ENCODE data around the gene ATG7. TPM values are rescaled to one million over a fixed set of nuclear protein-coding genes. Genes with fewer than 3 reads are reported as not detected.

The ATG7 gene
- total RNA-seq, 4 donors from 2014 or later, result 31.3 to 67.7 (median 51.3) TPM

DNA sequence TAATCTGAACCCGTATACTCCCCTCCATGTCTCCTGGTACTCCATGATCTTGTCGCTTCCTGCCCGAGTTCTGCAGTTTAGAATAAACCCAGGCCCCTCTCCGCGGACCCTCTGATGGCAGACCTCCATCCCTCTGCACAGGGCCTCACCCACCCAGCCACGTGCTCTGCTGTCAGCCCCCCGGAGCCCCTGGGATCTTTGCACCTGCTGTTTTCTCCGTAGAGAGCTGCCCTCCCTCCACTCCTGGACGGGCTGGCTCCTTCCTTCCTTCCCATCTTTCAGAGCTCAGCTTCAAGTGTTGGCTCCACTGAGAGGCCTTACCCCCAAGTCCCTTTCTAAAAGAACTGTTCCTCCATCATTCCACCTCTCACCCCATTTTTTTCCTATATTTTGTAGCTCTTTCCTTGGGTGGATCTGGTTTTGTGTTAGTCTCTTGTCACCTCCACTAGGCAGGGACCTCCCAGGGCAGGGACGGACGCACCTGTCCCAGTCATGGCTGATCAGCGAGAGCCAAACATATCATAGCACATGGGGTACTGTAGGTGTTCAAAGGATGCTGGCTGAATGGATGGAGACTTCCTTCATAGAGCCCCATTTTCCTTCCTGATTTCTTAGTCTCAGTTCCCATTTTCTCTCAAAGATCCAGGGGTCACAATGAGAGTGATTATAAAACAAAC lies 264.9 kb downstream of the ATG7 start:
- no peak overlapping the region for H3K27ac ChIP-seq
- 86 to 89% methylated on average over 11 to 12 of the region's 12 CpGs for WGBS, 2 donors
- TF ChIP-seq POLR2A (IDR thresholded peaks at IDR 0.05), result no peak
- TF ChIP-seq, protein P1, sequence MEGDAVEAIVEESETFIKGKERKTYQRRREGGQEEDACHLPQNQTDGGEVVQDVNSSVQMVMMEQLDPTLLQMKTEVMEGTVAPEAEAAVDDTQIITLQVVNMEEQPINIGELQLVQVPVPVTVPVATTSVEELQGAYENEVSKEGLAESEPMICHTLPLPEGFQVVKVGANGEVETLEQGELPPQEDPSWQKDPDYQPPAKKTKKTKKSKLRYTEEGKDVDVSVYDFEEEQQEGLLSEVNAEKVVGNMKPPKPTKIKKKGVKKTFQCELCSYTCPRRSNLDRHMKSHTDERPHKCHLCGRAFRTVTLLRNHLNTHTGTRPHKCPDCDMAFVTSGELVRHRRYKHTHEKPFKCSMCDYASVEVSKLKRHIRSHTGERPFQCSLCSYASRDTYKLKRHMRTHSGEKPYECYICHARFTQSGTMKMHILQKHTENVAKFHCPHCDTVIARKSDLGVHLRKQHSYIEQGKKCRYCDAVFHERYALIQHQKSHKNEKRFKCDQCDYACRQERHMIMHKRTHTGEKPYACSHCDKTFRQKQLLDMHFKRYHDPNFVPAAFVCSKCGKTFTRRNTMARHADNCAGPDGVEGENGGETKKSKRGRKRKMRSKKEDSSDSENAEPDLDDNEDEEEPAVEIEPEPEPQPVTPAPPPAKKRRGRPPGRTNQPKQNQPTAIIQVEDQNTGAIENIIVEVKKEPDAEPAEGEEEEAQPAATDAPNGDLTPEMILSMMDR (IDR thresholded peaks at IDR 0.05), result no peak
- no peaks in the 10 kb centered on the region for H3K9me3 ChIP-seq
- H3K27me3 ChIP-seq, result no peaks in the 10 kb centered on the region
- H3K4me1 ChIP-seq, result peaks cover 7 to 39% (median 8%) of the 10 kb centered on the region in 3 donors
- no peak for DNase-seq
- no peaks in the 10 kb centered on the region for H3K36me3 ChIP-seq
- intact Hi-C loops (cut with DNase I), result no loop called here
- H3K4me3 ChIP-seq, result no peak overlapping the region

DNA sequence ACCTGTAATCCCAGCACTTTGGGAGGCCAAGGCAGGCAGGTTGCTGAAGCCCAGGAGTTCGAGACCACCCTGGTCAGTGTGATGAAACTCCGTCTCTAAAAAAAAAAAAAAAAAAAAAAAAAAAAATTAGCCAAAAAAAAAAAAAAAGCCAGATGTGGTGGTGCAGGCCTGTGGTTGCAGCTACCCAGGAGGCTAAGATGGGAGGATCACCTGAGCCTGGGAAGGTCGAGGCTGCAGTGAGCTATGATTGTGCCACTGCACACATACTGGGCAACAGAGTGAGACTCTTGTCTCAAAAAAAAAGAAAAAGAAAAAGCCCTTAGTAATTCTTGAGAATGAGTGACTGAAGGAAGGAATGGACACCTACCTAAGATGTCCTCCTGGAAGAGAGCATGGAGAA lies 266.4 kb downstream of the ATG7 start:
- intact Hi-C loops (cut with DNase I), result no loop called here
- Histone ChIP-seq H3K36me3 (no peaks in the 10 kb centered on the region), H3K9me3 (no peaks in the 10 kb centered on the region), H3K4me3 (no peak overlapping the region), H3K4me1 (peaks cover 5 to 27% (median 6%) of the 10 kb centered on the region in 3 donors), H3K27me3 (no peaks in the 10 kb centered on the region), H3K27ac (no peak overlapping the region)
- DNase-seq, result no peak
- WGBS, 2 donors, result 85 to 91% methylated on average over 1 to 3 of the region's 3 CpGs
- TF ChIP-seq POLR2A (IDR thresholded peaks at IDR 0.05), result no peak
- TF ChIP-seq, protein P1 (IDR thresholded peaks at IDR 0.05), result no peak

DNA sequence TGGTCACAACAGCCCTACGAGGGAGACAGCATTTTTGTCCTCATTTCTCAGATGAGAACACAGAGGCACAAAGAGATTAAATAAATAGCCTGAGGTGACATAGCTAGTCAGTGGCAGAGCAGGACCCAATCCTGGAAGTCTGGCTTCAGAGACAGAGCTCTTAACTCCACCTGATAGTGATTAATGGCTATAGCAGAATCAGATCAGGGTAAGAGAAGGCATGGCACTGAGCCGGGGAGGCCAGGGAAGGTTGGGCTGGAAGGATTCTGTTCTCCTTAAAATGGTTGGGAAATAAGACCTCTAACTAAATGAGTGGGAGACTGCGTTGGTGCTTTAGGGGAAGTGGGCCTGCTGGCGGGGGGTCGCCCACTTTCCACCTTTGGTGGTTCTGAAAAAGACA lies 267.0 kb downstream of the ATG7 start:
- no peak for DNase-seq
- Histone ChIP-seq H3K27me3 (no peaks in the 10 kb centered on the region), H3K27ac (no peak overlapping the region), H3K9me3 (no peaks in the 10 kb centered on the region), H3K4me1 (peaks cover 0 to 24% (median 1%) of the 10 kb centered on the region in 3 donors), H3K4me3 (no peak overlapping the region), H3K36me3 (no peaks in the 10 kb centered on the region)
- WGBS, 2 donors, result 79 to 88% methylated on average over 5 of the region's 5 CpGs
- TF ChIP-seq, protein P1 (IDR thresholded peaks at IDR 0.05), result no peak
- TF ChIP-seq POLR2A (IDR thresholded peaks at IDR 0.05), result no peak
- intact Hi-C loops (cut with DNase I), result no loop called here

DNA sequence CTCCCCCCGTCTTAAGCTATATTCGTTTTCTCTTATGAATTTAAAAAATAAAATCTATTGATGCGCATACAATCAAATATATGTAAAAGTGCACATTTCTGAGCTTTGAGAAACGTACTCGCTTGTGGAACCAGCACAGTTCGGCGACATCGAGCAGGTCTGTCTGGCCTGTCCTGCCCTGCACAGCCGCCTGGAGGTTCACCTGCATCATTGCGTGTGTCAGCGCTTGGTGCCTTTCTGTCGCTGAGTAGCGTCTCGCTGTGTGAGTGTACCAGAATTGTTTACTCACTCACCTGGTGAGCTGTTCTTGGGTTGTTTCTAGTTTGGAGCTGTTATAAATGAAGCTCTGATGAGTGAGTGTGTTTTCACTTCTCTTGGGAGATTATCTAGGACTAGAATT lies 267.5 kb downstream of the ATG7 start:
- intact Hi-C loops (cut with DNase I), result no loop called here
- DNase-seq, result no peak
- Histone ChIP-seq H3K4me1 (peaks cover 0 to 24% (median 0%) of the 10 kb centered on the region in 3 donors), H3K36me3 (no peaks in the 10 kb centered on the region), H3K27ac (no peak overlapping the region), H3K4me3 (no peak overlapping the region), H3K27me3 (no peaks in the 10 kb centered on the region), H3K9me3 (no peaks in the 10 kb centered on the region)
- TF ChIP-seq, protein P1 (IDR thresholded peaks at IDR 0.05), result no peak
- no peak for TF ChIP-seq POLR2A (IDR thresholded peaks at IDR 0.05)
- 96 to 97% methylated on average over 14 of the region's 14 CpGs for WGBS, 2 donors

DNA sequence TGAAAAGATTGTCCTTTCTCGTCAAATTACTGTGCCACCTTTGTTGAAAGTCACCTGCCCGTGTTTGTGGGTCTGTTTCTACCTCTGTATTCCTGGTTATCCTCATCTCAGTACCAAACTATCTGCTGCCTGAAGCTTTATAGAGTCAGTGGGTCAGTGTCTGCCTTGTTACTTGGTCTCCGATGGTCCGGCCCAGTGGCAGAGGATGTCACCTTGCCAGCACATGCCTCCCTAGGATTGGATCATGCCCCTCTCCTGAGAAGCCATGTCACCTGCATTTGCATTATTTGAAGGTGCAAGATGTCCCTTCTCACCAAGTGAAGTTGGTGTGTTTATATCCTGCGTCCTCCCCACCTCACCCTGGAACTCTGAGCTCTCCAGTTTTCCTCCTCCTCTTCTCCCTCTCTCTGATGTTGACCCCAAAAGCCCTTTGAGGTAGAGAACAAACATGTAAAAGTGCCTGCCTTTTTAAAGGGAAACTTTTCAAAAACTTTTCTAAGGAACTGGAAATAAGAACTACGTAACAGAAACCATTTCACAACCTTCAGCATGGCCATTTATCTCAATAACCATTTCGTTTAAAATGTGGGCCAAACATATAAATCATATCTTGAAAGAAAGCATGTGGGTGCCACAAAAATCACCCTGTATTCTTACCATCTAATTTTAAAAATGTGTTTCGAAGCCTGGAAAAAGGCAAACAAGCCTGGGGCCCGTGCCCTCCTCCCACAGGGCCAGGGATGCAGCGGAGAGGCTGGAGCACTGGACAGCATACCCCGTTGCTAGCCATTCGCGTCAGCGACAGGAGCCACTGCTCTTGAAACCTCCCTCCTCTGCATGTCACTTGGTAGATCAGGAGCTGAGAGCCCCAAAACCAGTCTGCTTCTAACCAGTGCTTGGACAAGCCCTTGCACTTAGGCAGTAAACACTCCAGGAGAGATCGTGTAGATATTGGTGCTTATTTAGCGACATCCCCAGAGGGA lies 269.4 kb downstream of the ATG7 start:
- no peak for DNase-seq
- Histone ChIP-seq H3K4me1 (peaks cover 0 to 19% (median 0%) of the 10 kb centered on the region in 3 donors), H3K4me3 (no peak overlapping the region), H3K27me3 (no peaks in the 10 kb centered on the region), H3K36me3 (no peaks in the 10 kb centered on the region), H3K27ac (no peak overlapping the region), H3K9me3 (no peaks in the 10 kb centered on the region)
- 86 to 91% methylated on average over 15 to 16 of the region's 16 CpGs for WGBS, 2 donors
- intact Hi-C loops (cut with DNase I), result no loop called here
- no peak for TF ChIP-seq POLR2A (IDR thresholded peaks at IDR 0.05)
- TF ChIP-seq, protein P1 (IDR thresholded peaks at IDR 0.05), result no peak
